ES-I3 (cell line): ENCODE results near the gene PIGW.
A peak's percentile ranks its signal among the peaks of the same experiment; 100 is the strongest.

Source experiments
- H3K36me3 ChIP-seq: 2 replicates; pipeline ENCODE4 v1.6.1; 2013; ENCODE audit warnings: mild to moderate bottlenecking, low read length, control low read depth, moderate library complexity; ENCODE audit not compliant: insufficient read depth
- H3K4me1 ChIP-seq: 2 replicates; pipeline ENCODE4 v1.6.1; 2013; ENCODE audit warnings: mild to moderate bottlenecking, control low read depth, low read length; ENCODE audit not compliant: insufficient read depth
- H3K9ac ChIP-seq: 2 replicates; pipeline ENCODE4 v1.6.1; 2013; ENCODE audit warnings: low read depth, mild to moderate bottlenecking, low read length, moderate library complexity
- H3K9me3 ChIP-seq: 2 replicates; pipeline ENCODE4 v1.6.1; 2013; ENCODE audit warnings: mild to moderate bottlenecking, low read length, moderate library complexity; ENCODE audit not compliant: control insufficient read depth, insufficient read depth

The PIGW gene

GRCh38 chr17:36534840-36535668 is at the start of gene PIGW, which contains the start of gene MYO19:
TSS of gene PIGW (plus strand) at chr17:36534987. CDS start at chr17:36537102, 2,115 bp downstream.
TSS of gene MYO19 (minus strand) at chr17:36534868. CDS start at chr17:36532538, 2,330 bp downstream.
- Histone ChIP-seq H3K9ac (peak within 1 kb of the TSS; percentile 86), H3K9me3 (no peaks in the 10 kb centered on the region), H3K36me3 (peaks cover 35% of the 10 kb centered on the region), H3K4me1 (no peaks in the 10 kb centered on the region)

- no peak overlapping the region for H3K9ac ChIP-seq
- H3K36me3 ChIP-seq: peaks cover 1% of the 10 kb centered on the region; the same call in 1 of the 2 replicates
- H3K9me3 ChIP-seq: 0 out of 2 replicates have a peak, but pooled peaks cover 4% of the 10 kb centered on the region
- 0 out of 2 replicates have a peak, but pooled peaks cover 5% of the 10 kb centered on the region for H3K4me1 ChIP-seq
Measured at GRCh38 chr17:36485027-36485426, 49.8 kb upstream of the PIGW start.

- Histone ChIP-seq H3K36me3 (peaks cover 3% of the 10 kb centered on the region; the same call in 1 of the 2 replicates), H3K9me3 (0 out of 2 replicates have a peak, but pooled peaks cover 4% of the 10 kb centered on the region), H3K4me1 (0 out of 2 replicates have a peak, but pooled peaks cover 5% of the 10 kb centered on the region), H3K9ac (peak overlapping the region; percentile 90)
Measured at GRCh38 chr17:36485805-36486203, 49.0 kb upstream of the PIGW start.

GRCh38 chr17:36486204-36487194 is 48.3 kb upstream of the PIGW start, which contains the start of gene ZNHIT3:
TSS of gene ZNHIT3 (plus strand) at chr17:36486681. CDS start at chr17:36486700, 19 bp downstream.
- H3K9me3 ChIP-seq: 0 out of 2 replicates have a peak, but pooled peaks cover 4% of the 10 kb centered on the region
- peak within 1 kb of the TSS; percentile 90 for H3K9ac ChIP-seq
- peaks cover 3% of the 10 kb centered on the region; the same call in 1 of the 2 replicates for H3K36me3 ChIP-seq
- H3K4me1 ChIP-seq: 0 out of 2 replicates have a peak, but pooled peaks cover 5% of the 10 kb centered on the region

GRCh38 chr17:36493956-36494355 is 40.8 kb upstream of the PIGW start:
- no peaks in the 10 kb centered on the region for H3K9me3 ChIP-seq
- H3K9ac ChIP-seq: no peak overlapping the region
- H3K36me3 ChIP-seq: peaks cover 27% of the 10 kb centered on the region
- no peaks in the 10 kb centered on the region for H3K4me1 ChIP-seq

- no peak overlapping the region for H3K9ac ChIP-seq
- peaks cover 31% of the 10 kb centered on the region for H3K36me3 ChIP-seq
- no peaks in the 10 kb centered on the region for H3K9me3 ChIP-seq
- H3K4me1 ChIP-seq: no peaks in the 10 kb centered on the region
Measured at GRCh38 chr17:36494674-36495073, 40.1 kb upstream of the PIGW start.

- Histone ChIP-seq H3K4me1 (no peaks in the 10 kb centered on the region), H3K9me3 (no peaks in the 10 kb centered on the region), H3K9ac (no peak overlapping the region), H3K36me3 (peaks cover 28% of the 10 kb centered on the region)
Measured at GRCh38 chr17:36495076-36495578, 39.7 kb upstream of the PIGW start.

- Histone ChIP-seq H3K9me3 (no peaks in the 10 kb centered on the region), H3K4me1 (no peaks in the 10 kb centered on the region), H3K36me3 (peaks cover 32% of the 10 kb centered on the region), H3K9ac (no peak overlapping the region)
Measured at GRCh38 chr17:36496018-36496789, 38.6 kb upstream of the PIGW start.

- peaks cover 31% of the 10 kb centered on the region for H3K36me3 ChIP-seq
Measured at GRCh38 chr17:36498155-36498554, 36.6 kb upstream of the PIGW start.

GRCh38 chr17:36498560-36499300 is 36.1 kb upstream of the PIGW start:
- Histone ChIP-seq H3K9ac (no peak overlapping the region), H3K36me3 (peaks cover 29% of the 10 kb centered on the region), H3K9me3 (no peaks in the 10 kb centered on the region), H3K4me1 (no peaks in the 10 kb centered on the region)

More at GRCh38 chr17:36498155-36498554, 36.6 kb upstream of the PIGW start:
- H3K4me1 ChIP-seq: no peaks in the 10 kb centered on the region
- no peaks in the 10 kb centered on the region for H3K9me3 ChIP-seq
- no peak overlapping the region for H3K9ac ChIP-seq

GRCh38 chr17:36500745-36501225 is 34.0 kb upstream of the PIGW start:
- H3K4me1 ChIP-seq: no peaks in the 10 kb centered on the region
- H3K9ac ChIP-seq: no peak overlapping the region
- H3K36me3 ChIP-seq: peaks cover 30% of the 10 kb centered on the region
- no peaks in the 10 kb centered on the region for H3K9me3 ChIP-seq

GRCh38 chr17:36501351-36501750 is 33.4 kb upstream of the PIGW start:
- Histone ChIP-seq H3K36me3 (peaks cover 33% of the 10 kb centered on the region), H3K9ac (no peak overlapping the region), H3K4me1 (no peaks in the 10 kb centered on the region), H3K9me3 (no peaks in the 10 kb centered on the region)

GRCh38 chr17:36501963-36502362 is 32.8 kb upstream of the PIGW start:
- no peaks in the 10 kb centered on the region for H3K9me3 ChIP-seq
- H3K36me3 ChIP-seq: peaks cover 33% of the 10 kb centered on the region
- no peak overlapping the region for H3K9ac ChIP-seq
- H3K4me1 ChIP-seq: no peaks in the 10 kb centered on the region
